Spinal cord (tissue), 10 donors: ENCODE measurements around the gene DDR2. TPM values are rescaled to one million over a fixed set of nuclear protein-coding genes. Genes with fewer than 3 reads are reported as not detected.

Experiments used
- DNase-seq, 6 donors: peaks; one replicate each; pipeline versions ENCODE4 v3.0.0 to v3.0.0-alpha.2; 2013 to 2015; ENCODE audit warnings: low spot score in 6 of 6, low read depth in 4 of 6
- H3K27ac ChIP-seq: one replicate; pipeline ENCODE4 v1.5.1; 2013; ENCODE audit warnings: low read depth, low read length, control low read depth
- H3K27me3 ChIP-seq: one replicate; pipeline ENCODE4 v1.6.1; 2013; ENCODE audit warnings: low read length; ENCODE audit not compliant: control insufficient read depth, insufficient read depth
- H3K36me3 ChIP-seq: one replicate; pipeline ENCODE4 v1.6.1; 2013; ENCODE audit warnings: low read length; ENCODE audit not compliant: control insufficient read depth, insufficient read depth
- H3K4me1 ChIP-seq: one replicate; pipeline ENCODE4 v1.6.1; 2013; ENCODE audit warnings: low read length; ENCODE audit not compliant: control insufficient read depth, insufficient read depth
- H3K4me3 ChIP-seq: one replicate; pipeline ENCODE4 v1.5.1; 2013; ENCODE audit warnings: low read depth, low read length, control low read depth
- H3K9me3 ChIP-seq: one replicate; pipeline ENCODE4 v1.6.1; 2013; ENCODE audit warnings: low read length; ENCODE audit not compliant: control insufficient read depth, insufficient read depth
- WGBS: methylation state at CpG from one replicate; pipeline ENCODE4 v1.1.5; 2013; ENCODE audit warnings: missing lambda C conversion rate; ENCODE audit not compliant: insufficient coverage; 5-methylcytosine and 5-hydroxymethylcytosine counted together
- polyA plus RNA-seq, 2 donors: library from polyadenylated mRNA; unstranded; fragments of 120-200 nt; gene quantifications; one replicate each; pipeline ENCODE4 v1.2.1, GENCODE V29; 2013; ENCODE audit not compliant: insufficient read length in 2 of 2
- total RNA-seq, 2 donors: library from RNA; depleted of rRNA in 1 of 2; stranded (reverse); fragments of 120-200 nt in 1 of 2; fragments of >200 nt in 1 of 2; gene quantifications; one replicate each; pipeline versions ENCODE4 v1.2.3 to v1.2.4, GENCODE V29; 2013 to 2014
- donor health status: healthy.

The DDR2 gene
- total and polyA plus RNA-seq, 4 donors: 11.1 to 96.3 (median 28.6) TPM

DNA sequence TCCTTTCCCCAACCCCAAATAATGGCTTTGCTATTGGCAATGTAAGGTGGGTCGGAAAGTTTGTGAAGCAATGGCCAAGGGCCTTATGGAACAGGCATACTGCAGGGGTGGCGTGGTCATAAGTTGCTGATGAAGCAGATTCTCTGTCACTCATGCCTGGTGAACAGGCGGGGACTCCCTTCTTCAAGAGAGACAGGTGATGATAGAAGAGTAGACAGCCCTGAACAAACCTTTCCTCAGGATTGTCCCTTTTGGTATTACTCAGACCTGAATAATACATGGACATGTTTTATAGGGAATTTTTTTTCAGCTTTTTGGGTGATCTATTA lies 12.7 kb downstream of the DDR2 start:
- no peak overlapping the region for H3K27ac ChIP-seq
- no peaks in the 10 kb centered on the region for H3K27me3 ChIP-seq
- H3K4me3 ChIP-seq: no peak overlapping the region
- WGBS: 83% methylated on average over 2 of the region's 3 CpGs
- no peak for DNase-seq
- no peaks in the 10 kb centered on the region for H3K36me3 ChIP-seq
- H3K9me3 ChIP-seq: no peaks in the 10 kb centered on the region
- no peaks in the 10 kb centered on the region for H3K4me1 ChIP-seq

DNA sequence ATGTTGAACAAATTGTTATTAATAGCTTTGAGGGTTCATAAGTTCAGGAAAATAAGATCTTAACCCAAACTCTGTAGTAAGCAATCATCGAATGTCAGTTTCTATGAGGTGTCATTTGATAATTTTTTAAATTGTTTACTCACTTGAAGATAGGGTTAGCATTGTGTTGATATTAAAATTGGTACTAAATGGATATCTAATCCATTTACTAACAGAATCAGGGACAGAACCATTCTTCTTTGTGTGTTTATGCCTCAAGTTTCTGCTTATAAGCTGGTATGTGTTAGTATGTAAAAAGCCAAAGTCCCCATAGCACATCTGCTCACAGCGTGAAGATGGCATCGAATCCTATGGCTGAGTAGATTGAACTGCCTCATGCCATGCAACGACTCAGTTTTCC lies 13.4 kb downstream of the DDR2 start:
- H3K9me3 ChIP-seq: no peaks in the 10 kb centered on the region
- no peaks in the 10 kb centered on the region for H3K36me3 ChIP-seq
- no peak overlapping the region for H3K4me3 ChIP-seq
- no peaks in the 10 kb centered on the region for H3K4me1 ChIP-seq
- whole genome bisulfite sequencing: 81% methylated on average over 3 of the region's 4 CpGs
- H3K27ac ChIP-seq: no peak overlapping the region
- no peaks in the 10 kb centered on the region for H3K27me3 ChIP-seq
- no peak for DNase-seq

DNA sequence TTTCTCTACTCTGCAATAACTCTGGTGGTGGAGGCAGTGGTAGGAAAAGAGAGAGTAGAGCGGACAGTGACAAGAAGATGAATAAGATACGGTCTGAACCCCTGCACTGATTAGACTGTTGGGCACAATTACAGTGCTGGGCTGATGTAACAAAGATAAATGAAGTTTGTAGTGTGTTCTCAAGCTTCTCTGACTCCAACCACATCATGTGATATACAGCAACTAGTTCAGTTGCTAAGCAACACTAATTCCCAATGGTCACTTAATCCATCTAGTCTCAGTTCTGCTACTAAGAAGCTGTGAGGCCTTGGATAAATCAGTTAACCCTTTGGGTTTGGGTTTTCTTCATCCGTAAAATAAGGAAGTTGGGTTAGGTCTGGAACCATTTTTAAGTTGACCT lies 17.3 kb downstream of the DDR2 start:
- 40% methylated on average over 2 of the region's 3 CpGs for WGBS
- no peak overlapping the region for H3K4me3 ChIP-seq
- no peak overlapping the region for H3K27ac ChIP-seq

DNA sequence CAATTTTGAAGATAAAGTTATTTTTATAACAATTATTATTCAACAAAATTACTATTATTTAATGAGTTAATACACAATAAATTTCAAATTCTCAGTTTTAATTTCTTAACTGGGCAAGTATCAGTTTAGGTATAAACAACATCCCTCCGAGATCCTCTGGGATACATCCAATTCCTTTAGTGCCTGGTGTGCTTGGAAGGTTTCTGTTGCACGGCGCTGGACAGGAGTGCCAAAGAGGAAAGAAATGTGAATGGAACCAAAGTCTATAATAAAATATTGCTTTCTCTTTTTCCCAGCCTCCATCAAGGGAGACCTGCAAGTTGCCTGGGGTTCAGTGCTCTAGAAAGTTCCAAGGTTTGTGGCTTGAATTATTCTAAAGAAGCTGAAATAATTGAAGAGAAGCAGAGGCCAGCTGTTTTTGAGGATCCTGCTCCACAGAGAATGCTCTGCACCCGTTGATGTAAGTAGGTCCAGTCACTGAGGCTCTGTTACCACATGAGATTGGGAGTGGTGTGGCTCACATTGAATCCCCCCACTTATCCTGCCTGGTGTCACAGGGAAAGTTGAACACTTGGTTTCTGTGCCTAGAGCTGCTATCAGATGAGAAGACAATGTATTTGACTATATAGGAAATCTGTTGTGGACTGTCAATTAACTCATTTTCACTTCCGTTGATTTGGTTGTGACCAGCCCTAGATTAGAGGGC lies 22.8 kb downstream of the DDR2 start:
- Histone ChIP-seq H3K9me3 (no peaks in the 10 kb centered on the region), H3K4me1 (no peaks in the 10 kb centered on the region), H3K36me3 (no peaks in the 10 kb centered on the region), H3K27me3 (no peaks in the 10 kb centered on the region), H3K4me3 (no peak overlapping the region), H3K27ac (no peak overlapping the region)
- DNase-seq: no peak
- WGBS: 80% methylated on average over 1 of the region's 5 CpGs

More for the DNA sequence above, 17.3 kb downstream of the DDR2 start:
- H3K4me1 ChIP-seq: no peaks in the 10 kb centered on the region
- H3K27me3 ChIP-seq: no peaks in the 10 kb centered on the region
- no peaks in the 10 kb centered on the region for H3K9me3 ChIP-seq
- peak in 4 of 6 donors; percentile 42 to 95 (median 50) for DNase-seq
- no peaks in the 10 kb centered on the region for H3K36me3 ChIP-seq

DNA sequence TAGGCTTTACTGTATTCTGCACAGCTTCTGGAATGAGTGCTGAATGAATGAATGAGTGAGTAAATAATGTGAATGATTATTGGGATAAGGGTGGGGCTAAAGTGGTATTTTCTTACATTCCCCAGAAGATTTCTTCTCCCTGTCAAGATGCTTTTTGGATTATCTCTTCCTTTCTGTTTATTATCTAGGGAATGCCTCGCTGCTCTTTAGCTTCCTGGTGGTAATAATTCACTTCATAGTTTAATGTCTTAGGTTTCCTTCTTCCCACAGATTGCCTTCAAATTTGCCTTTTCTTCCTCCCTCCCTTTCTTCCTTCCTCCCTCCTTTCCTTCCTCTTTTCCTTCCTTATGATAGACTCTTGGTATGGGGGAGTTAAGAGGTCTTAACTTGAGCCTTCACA lies 24.0 kb downstream of the DDR2 start:
- no peak for DNase-seq
- no peak overlapping the region for H3K4me3 ChIP-seq
- H3K27ac ChIP-seq: no peak overlapping the region
- H3K27me3 ChIP-seq: no peaks in the 10 kb centered on the region
- no peaks in the 10 kb centered on the region for H3K4me1 ChIP-seq
- no CpG with 5 or more reads among the region's 1 CpG for WGBS
- no peaks in the 10 kb centered on the region for H3K36me3 ChIP-seq
- H3K9me3 ChIP-seq: no peaks in the 10 kb centered on the region

DNA sequence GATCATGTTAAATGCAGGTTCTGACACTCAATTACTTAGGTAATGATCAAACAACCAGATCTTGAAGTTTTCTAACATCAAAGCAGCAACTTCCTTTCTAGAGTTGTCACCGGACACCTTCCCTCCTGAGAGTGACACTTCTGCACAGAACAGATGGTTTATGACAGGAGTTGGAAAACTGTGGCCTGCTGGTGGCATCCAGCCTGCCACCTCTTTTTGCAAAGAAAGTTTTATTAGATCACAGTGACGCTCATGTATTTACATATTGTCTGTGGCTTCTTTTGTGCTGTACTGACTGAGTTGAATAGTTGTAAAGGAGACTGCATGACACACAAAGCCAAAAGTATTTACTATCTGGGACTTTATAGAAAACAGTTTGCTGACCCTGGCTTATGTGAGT lies 28.3 kb downstream of the DDR2 start:
- H3K4me1 ChIP-seq: no peaks in the 10 kb centered on the region
- no peak for DNase-seq
- H3K27ac ChIP-seq: no peak overlapping the region
- WGBS: no CpG with 5 or more reads among the region's 2 CpGs
- H3K9me3 ChIP-seq: no peaks in the 10 kb centered on the region
- no peak overlapping the region for H3K4me3 ChIP-seq
- H3K27me3 ChIP-seq: no peaks in the 10 kb centered on the region
- H3K36me3 ChIP-seq: no peaks in the 10 kb centered on the region

DNA sequence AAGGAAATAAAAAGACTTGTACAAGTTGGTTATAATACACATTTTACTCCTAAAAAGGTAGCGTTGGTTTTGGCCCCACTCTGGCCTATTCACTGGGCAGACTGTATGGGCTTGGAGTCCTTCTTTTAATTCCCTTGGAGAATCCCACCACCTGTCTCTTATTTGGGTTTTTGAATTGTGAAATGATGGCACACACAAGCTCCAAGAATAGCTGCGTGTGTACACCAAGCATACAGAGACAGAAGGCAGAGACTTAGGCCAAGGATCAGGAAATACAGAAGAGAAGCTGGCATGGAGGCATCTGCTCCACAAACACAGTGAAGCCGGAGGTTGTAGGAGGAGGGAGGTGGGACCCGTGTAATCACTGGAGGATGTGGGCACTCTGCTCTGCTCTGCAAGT lies 29.1 kb downstream of the DDR2 start:
- H3K4me3 ChIP-seq: no peak overlapping the region
- no peak for DNase-seq
- H3K27me3 ChIP-seq: no peaks in the 10 kb centered on the region
- H3K9me3 ChIP-seq: no peaks in the 10 kb centered on the region
- no peaks in the 10 kb centered on the region for H3K4me1 ChIP-seq
- H3K27ac ChIP-seq: no peak overlapping the region
- 94% methylated on average over 3 of the region's 4 CpGs for WGBS
- H3K36me3 ChIP-seq: no peaks in the 10 kb centered on the region

DNA sequence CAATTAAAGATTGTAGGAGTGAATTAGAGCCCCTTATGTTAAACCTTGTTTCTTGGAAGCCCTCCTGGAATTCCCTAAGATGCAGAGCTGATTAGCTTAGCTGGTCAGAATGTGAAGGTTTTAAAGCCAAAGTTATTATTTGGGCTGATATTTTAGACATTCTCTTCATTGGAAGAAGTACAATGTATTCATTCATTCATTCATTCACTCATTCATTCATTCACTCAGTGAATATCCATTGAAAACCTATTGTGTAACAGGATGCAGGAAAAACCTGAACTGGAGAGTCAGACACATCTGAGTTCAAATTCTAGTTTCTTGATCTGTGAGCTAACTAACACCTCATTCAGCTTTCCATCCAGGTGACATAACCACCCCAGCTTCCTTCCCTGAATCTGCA lies 29.7 kb downstream of the DDR2 start:
- H3K36me3 ChIP-seq: no peaks in the 10 kb centered on the region
- H3K27me3 ChIP-seq: no peaks in the 10 kb centered on the region
- no peaks in the 10 kb centered on the region for H3K4me1 ChIP-seq
- DNase-seq: no peak
- H3K27ac ChIP-seq: no peak overlapping the region
- H3K4me3 ChIP-seq: no peak overlapping the region
- H3K9me3 ChIP-seq: no peaks in the 10 kb centered on the region

DNA sequence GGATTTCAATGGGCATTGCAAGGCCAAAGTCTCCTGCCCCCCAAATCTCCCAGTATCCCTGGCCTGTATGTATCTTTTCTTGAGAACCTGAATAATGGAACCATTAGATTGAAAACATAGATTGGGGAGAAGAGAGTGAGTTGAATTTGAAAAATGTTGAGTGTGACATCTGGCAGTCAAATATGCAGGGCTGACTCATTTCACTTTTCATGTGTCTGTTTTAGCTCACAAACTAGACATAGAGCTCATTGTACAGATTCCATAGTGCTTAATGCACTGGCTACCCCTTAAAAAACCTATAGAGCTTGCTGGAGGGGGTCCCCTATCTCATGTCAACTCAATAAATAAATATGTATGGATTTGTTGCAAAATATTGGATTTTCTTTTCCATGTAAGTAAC lies 30.8 kb downstream of the DDR2 start:
- DNase-seq: no peak
- Histone ChIP-seq H3K4me3 (no peak overlapping the region), H3K9me3 (no peaks in the 10 kb centered on the region), H3K4me1 (no peaks in the 10 kb centered on the region), H3K36me3 (no peaks in the 10 kb centered on the region), H3K27ac (no peak overlapping the region), H3K27me3 (no peaks in the 10 kb centered on the region)

DNA sequence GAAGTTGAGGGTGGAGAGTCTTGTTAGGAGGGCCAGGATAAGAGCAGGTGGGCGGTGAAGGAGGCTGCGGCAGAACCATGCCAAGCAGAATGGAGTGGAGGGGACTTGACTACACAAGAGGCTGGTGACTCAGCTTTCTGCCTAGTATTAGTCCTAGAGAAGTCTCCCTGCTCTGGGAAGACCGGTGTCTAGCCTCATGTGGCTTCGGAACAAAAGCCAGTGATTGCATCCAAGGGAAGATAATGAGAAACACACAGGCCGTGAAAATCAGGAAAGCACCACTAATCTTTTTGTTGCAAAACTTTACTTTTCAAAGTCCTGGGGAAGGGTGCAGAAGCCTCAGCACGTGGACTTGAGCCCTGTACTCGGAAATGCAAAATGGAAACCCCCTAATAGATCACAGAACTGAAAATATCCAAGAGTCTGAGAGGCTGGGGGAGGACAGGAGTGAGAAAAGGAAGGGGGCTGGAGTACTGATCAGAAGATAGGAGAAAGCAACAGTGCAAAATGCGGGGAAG lies 31.4 kb downstream of the DDR2 start:
- DNase-seq: no peak

More for the DNA sequence above, 31.4 kb downstream of the DDR2 start:
- Histone ChIP-seq H3K27me3 (no peaks in the 10 kb centered on the region), H3K4me1 (no peaks in the 10 kb centered on the region), H3K9me3 (no peaks in the 10 kb centered on the region), H3K27ac (no peak overlapping the region), H3K36me3 (no peaks in the 10 kb centered on the region), H3K4me3 (no peak overlapping the region)
- WGBS: 47% methylated on average over 4 of the region's 8 CpGs
